GM21515 (cell line): ENCODE measurements around the gene PARD6G.

ENCODE experiments used
- ATAC-seq: cut with Tn5 transposase; IDR thresholded peaks from one replicate; pipeline ENCODE4 v1.9.1; 2021; ENCODE audit not compliant: unreplicated experiment

The PARD6G gene

GRCh38 chr18:80191264-80191663 lies 56.0 kb downstream of the PARD6G start:
- no peak for ATAC-seq

GRCh38 chr18:80190311-80190710 lies 57.0 kb downstream of the PARD6G start:
- ATAC-seq: no peak

- no peak for ATAC-seq
Observed at GRCh38 chr18:80189531-80189865, 57.8 kb downstream of the PARD6G start.

DNA sequence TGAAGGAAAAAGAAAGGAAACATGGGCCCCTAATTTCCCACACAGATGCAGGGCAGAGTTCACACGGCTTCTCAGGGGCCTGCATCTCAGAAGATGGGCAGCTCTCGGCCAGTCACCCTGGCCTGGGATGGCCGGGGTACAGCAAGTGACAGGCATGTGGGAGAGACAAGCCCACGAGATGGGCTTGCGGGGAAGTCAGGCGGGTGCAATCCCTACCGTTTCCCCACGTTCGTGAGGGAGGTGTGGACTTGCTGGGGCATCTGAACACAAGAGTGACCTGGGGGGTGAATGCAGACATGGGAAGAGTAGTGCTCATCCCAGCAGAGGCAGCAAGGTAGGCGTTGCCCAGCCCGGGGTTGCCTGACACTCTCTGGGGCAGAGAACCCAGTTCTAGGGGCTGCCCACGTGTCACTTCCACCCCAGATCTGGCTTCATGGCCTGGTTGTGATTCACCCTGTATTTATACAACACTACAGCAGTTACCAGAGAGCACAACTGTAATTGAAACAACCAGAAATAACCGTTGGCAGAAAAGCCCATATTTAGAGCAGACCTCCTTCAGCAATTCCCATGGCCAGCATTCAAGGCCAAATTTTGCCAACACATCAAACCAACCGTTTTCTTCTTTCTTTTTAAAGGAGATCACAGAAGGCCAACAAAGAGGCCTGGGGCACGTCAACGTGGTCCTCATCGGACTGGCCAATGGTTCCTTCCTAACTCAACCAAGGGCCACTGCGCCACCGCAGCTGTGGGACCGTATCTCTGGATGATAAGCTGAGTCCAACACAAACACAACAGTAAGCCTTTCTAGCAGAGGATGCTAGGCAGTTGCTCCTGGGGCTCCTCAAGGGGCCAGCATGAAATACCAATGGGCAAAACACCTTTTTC lies 58.4 kb downstream of the PARD6G start:
- ATAC-seq: no peak

- ATAC-seq: no peak
Observed at GRCh38 chr18:80187956-80188642, 59.2 kb downstream of the PARD6G start.

GRCh38 chr18:80185545-80185944 lies 61.8 kb downstream of the PARD6G start:
- ATAC-seq: no peak

DNA sequence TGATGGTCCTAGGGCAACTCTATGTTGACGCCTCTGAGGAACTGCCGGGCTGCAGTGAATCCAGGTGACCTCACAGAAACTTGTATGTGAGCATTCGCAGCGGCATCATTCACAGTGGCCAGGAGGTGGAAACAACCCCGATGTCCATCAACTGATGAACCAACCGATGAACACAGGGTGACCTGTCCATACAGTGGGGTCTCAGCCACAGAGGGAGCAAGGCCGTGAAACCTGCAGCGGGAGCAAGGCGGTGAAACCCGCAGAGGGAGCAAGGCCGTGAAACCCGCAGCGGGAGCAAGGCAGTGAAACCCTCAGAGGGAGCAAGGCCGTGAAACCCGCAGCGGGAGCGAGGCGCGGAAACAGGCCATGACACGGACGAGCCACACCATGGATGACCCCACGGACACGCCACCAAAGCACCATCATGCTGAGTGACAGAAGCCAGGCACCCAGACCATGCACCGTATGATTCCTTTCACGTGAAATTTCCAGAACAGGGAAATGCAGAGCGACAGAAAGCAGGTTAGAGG lies 63.0 kb downstream of the PARD6G start:
- ATAC-seq: no peak

GRCh38 chr18:80183273-80184050 lies 63.9 kb downstream of the PARD6G start:
- ATAC-seq: no peak

DNA sequence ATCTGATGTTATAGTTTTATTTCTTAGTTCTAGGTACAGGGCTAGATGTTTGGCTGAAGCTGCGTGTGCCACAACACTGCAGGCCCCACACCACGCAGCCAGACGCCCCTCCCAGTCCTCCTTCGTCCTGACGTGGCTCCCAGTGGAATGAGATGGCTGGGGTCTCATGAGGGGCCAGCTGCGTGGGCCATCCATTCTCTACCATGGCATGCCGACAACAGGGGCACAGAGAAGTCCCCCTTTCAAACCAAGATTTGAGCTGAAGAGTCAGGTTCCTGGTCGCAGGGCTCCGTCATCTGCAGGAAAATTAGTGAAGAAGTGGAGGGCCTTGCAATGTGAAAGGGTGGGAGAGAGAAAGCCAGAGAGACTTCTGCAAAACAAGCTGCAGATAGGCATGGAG lies 64.5 kb downstream of the PARD6G start:
- no peak for ATAC-seq

DNA sequence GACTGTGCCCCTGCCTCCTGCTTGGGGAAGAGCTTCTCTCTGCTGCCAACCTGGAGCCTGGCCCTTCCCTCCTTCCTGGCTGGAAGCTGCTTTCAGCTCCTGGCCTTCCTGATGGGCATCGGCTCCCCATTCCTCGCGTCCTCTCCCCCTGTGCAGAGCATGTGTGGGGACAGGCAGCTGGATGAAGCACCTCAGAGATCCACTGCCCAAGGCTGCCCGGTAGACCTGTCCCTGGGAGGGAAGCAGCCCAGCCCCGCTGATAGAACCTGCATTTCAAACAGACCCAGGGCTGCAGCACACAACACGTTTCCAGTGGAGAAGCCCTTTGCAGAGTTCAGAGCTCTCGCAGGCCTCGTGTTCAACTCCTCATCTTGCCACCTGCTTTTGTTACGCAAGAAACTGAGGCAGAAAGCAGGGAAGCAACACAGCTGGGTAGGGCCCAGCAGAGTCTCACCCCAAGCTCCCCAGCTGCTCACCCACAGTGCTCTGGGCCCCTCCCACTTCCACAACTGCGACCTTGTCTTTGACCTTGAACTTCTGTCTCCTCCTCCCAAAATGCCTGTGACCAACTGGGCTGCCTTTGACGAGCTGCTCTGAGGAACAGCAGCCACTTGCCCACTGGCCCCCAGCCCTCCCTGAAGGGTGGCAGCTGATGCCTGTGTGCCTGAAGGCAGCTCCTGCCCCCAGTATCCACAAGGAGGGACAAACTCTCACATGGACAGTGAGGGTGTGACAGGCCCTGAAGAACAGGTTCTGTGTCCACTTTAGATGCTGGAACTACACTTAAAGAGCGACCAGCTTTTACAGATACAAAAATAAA lies 65.5 kb downstream of the PARD6G start:
- no peak for ATAC-seq

GRCh38 chr18:80180778-80181564 lies 66.3 kb downstream of the PARD6G start:
- ATAC-seq: no peak

- ATAC-seq: no peak
Observed at GRCh38 chr18:80179857-80180558, 67.3 kb downstream of the PARD6G start.

GRCh38 chr18:80178935-80179818 lies 68.1 kb downstream of the PARD6G start:
- no peak for ATAC-seq

GRCh38 chr18:80177128-80177527 lies 70.2 kb downstream of the PARD6G start:
- ATAC-seq: no peak

DNA sequence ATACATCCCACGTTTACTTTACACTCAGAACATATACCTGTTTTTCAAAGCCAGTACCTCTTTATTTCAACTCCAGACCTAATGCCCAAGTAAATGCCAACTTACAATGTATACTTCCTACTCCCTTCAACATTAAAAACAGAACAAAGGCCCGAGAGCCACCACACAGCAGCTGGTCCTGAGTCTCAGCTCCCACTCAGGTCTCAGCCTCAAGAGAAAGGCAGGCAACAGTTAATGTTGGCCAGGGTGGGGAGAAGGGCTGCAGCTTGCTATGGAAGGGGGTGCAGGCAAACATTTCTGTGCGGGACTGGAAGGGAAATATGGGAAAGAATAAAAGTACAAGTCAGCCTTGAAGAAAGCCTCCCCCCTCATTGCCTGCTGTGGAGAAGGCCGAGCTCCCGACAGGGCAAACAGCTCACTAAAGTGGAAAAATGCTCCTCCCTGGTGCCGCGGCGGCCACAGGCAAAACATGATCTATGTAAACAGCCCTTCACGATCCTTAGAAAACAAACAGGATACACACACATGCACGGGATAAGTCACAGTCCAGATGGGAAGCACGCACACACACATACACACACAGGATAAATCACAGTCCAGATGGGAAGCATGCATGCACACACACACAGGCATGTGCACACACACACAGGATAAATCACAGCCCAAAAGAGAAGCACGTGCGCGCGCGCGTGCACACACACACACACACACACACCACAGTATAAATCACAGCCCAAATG lies 70.8 kb downstream of the PARD6G start:
- ATAC-seq: no peak

DNA sequence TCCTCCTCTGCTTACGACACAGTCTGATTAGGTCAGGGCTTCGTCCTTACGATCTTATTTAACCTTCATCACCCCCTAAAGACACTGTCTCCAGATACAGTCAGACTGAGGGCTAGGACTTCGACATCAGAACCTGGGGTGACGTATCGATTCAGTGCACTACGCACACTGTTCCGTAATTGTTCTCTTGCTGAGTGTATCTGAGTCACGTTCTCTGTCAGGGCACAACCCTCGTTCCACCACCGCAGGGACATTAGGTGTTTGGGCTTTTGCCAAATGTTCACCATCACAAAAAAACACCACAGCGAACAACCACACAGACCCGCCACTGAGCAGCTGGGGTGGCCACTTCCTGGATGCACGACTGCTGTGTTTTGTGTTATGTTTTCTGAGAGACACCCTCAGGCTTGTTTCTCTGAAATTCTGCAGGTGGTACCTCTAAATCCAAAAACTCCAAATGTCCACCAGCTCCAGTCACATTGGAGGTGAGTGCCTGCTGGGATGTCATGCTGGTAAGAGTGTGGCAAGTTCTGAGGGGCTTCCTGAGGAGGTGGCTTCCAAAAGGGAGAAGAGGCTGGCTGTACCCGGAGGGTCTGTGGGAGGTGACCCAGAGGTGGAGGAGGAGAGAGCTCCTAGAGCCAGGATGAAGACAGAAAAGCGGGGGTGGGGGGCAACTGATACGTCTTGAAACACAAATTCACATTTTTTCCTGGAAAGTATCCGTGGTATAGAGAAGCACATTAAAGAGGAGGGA lies 71.7 kb downstream of the PARD6G start:
- ATAC-seq: no peak

DNA sequence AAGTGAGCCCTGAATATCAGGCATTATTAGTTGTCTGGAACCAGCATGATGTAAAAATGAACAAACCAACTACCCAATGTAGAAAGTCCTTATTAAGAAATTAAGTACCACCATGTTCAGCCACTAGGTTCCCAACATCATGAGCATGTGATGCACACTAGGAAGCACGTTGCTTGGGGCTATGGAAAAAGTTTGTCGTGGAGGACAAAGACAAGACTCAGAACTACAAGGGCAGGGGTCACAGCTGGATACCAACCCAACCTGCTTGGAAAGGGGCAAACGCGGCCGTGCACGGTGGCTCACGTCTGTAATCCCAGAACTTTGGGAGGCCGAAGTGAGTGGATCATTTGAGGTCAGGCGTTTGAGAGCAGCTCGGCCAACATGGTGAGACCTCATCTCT lies 74.3 kb downstream of the PARD6G start:
- no peak for ATAC-seq
